ENCODE results near the gene MMAB.

DNA sequence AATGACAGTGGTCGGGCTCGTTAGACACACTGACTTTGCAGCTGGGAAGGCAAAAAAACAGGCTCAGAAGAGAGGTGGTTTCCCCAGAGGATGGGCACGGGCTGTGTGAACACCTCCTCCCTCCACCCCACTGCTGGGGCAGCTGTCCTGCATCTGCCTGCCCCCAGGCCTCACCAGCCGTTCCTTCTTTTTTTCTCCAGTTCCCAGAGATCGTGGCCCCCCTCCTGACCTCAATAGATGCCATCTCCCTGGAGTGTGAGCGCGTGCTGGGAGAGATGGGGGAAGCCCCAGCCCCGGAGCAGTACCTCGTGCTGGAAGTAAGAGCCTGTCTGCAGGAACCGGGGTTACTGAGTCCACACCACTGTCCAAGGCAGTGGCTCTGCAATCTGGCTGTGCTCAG lies 17.7 kb upstream of the MMAB start:
- TF ChIP-seq EP300 (IDR thresholded peaks at IDR 0.05; ENCODE audit: borderline replicate concordance in 1 of 2, control insufficient read depth in 1 of 2, low read depth in 2 of 2, low read length in 2 of 2) (no peak), EZH2 (IDR thresholded peaks at IDR 0.05; ENCODE audit: borderline replicate concordance, control insufficient read depth, low read depth, low read length) (no peak), POLR2A (IDR thresholded peaks at IDR 0.05; ENCODE audit: low read depth, low read length) (no peak), SIN3A (IDR thresholded peaks at IDR 0.05; ENCODE audit: low read depth, low read length) (no peak)
- TF ChIP-seq, protein P1, sequence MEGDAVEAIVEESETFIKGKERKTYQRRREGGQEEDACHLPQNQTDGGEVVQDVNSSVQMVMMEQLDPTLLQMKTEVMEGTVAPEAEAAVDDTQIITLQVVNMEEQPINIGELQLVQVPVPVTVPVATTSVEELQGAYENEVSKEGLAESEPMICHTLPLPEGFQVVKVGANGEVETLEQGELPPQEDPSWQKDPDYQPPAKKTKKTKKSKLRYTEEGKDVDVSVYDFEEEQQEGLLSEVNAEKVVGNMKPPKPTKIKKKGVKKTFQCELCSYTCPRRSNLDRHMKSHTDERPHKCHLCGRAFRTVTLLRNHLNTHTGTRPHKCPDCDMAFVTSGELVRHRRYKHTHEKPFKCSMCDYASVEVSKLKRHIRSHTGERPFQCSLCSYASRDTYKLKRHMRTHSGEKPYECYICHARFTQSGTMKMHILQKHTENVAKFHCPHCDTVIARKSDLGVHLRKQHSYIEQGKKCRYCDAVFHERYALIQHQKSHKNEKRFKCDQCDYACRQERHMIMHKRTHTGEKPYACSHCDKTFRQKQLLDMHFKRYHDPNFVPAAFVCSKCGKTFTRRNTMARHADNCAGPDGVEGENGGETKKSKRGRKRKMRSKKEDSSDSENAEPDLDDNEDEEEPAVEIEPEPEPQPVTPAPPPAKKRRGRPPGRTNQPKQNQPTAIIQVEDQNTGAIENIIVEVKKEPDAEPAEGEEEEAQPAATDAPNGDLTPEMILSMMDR (IDR thresholded peaks at IDR 0.05 in 2 of 3, conservative IDR thresholded peaks at IDR 0.05 in 1 of 3; ENCODE audit: control insufficient read depth in 2 of 3, extremely low read depth in 1 of 3, insufficient read depth in 1 of 3, low read depth in 3 of 3, low read length in 3 of 3) = no peak

All from GM12878 (cell line).